HEK293 (cell line): ENCODE results near the gene SGMS1.

ENCODE experiments used
- FEZF1 ChIP-seq: fragments of 450-650 bp; formaldehyde crosslinking; IDR thresholded peaks from 2 replicates; pipeline ENCODE4 v1.5.1; 2016; ENCODE audit warnings: missing biosample characterization, missing genetic modification characterization
- GLIS1 ChIP-seq: fragments of 450-650 bp; formaldehyde crosslinking; IDR thresholded peaks from 2 replicates; pipeline ENCODE4 v1.5.1; 2016; ENCODE audit warnings: missing biosample characterization, missing genetic modification characterization
- HOXC10 ChIP-seq: sonication (generic); formaldehyde crosslinking; IDR thresholded peaks from 2 replicates; pipeline ENCODE4 v1.8.1; 2023; ENCODE audit warnings: mild to moderate bottlenecking, missing genetic modification reagents
- MEIS1 ChIP-seq: sonication (generic); formaldehyde crosslinking; IDR thresholded peaks from 2 replicates; pipeline ENCODE4 v1.8.1; 2022; ENCODE audit warnings: missing genetic modification reagents, mild to moderate bottlenecking, borderline replicate concordance
- MZF1 ChIP-seq: fragments of 450-650 bp; formaldehyde crosslinking; IDR thresholded peaks from 2 replicates; pipeline ENCODE4 v1.5.1; 2017; ENCODE audit warnings: missing biosample characterization, missing genetic modification characterization, borderline replicate concordance
- PRDM1 ChIP-seq: fragments of 450-650 bp; formaldehyde crosslinking; IDR thresholded peaks from 2 replicates; pipeline ENCODE4; 2016; ENCODE audit warnings: missing biosample characterization, missing genetic modification characterization
- SCRT2 ChIP-seq: fragments of 450-650 bp; formaldehyde crosslinking; IDR thresholded peaks from 2 replicates; pipeline ENCODE4 v1.5.1; 2016; ENCODE audit warnings: missing biosample characterization, missing genetic modification characterization
- TCF7L2 ChIP-seq: IDR thresholded peaks from 2 replicates; pipeline ENCODE4 v1.6.1; 2011; ENCODE audit warnings: low read depth, mild to moderate bottlenecking, inconsistent platforms, low read length, moderate library complexity, borderline replicate concordance
- ZBTB1 ChIP-seq: fragments of 450-650 bp; formaldehyde crosslinking; IDR thresholded peaks from 2 replicates; pipeline ENCODE4 v1.5.1; 2016; ENCODE audit warnings: missing biosample characterization, missing genetic modification characterization
- ZBTB7A ChIP-seq: fragments of 450-650 bp; formaldehyde crosslinking; IDR thresholded peaks from 2 replicates; pipeline ENCODE4 v1.5.1; 2016; ENCODE audit warnings: low read depth, missing biosample characterization, missing genetic modification characterization
- ZBTB8A ChIP-seq: fragments of 450-650 bp; formaldehyde crosslinking; IDR thresholded peaks from 2 replicates; pipeline ENCODE4 v1.5.1; 2016; ENCODE audit warnings: missing biosample characterization, missing genetic modification characterization
- ZFP41 ChIP-seq: fragments of 450-650 bp; formaldehyde crosslinking; IDR thresholded peaks from 2 replicates; pipeline ENCODE4 v1.5.1; 2016; ENCODE audit warnings: missing biosample characterization, missing genetic modification characterization, borderline replicate concordance
- ZNF10 ChIP-seq: fragments of 450-650 bp; formaldehyde crosslinking; IDR thresholded peaks from 2 replicates; pipeline ENCODE4 v1.5.1; 2017; ENCODE audit warnings: missing biosample characterization, missing genetic modification characterization
- ZNF133 ChIP-seq: fragments of 450-650 bp; formaldehyde crosslinking; IDR thresholded peaks from 2 replicates; pipeline ENCODE4 v1.5.1; 2016; ENCODE audit warnings: missing biosample characterization, missing genetic modification characterization
- ZNF350 ChIP-seq: fragments of 450-650 bp; formaldehyde crosslinking; IDR thresholded peaks from 2 replicates; pipeline ENCODE4 v1.5.0; 2017; ENCODE audit warnings: missing biosample characterization, mild to moderate bottlenecking, missing genetic modification characterization
- ZNF473 ChIP-seq: fragments of 450-650 bp; formaldehyde crosslinking; IDR thresholded peaks from 2 replicates; pipeline ENCODE4 v1.5.1; 2017; ENCODE audit warnings: missing biosample characterization, missing genetic modification characterization
- ZNF521 ChIP-seq: fragments of 450-650 bp; formaldehyde crosslinking; IDR thresholded peaks from 2 replicates; pipeline ENCODE4 v1.5.1; 2017; ENCODE audit warnings: missing biosample characterization, mild to moderate bottlenecking, missing genetic modification characterization
- ZNF530 ChIP-seq: fragments of 450-650 bp; formaldehyde crosslinking; IDR thresholded peaks from 2 replicates; pipeline ENCODE4 v1.5.1; 2016; ENCODE audit warnings: low read depth, missing biosample characterization, missing genetic modification characterization
- ZNF558 ChIP-seq: fragments of 450-650 bp; formaldehyde crosslinking; IDR thresholded peaks from 2 replicates; pipeline ENCODE4 v1.5.1; 2016; ENCODE audit warnings: missing biosample characterization, missing genetic modification characterization
- ZNF629 ChIP-seq: fragments of 450-650 bp; formaldehyde crosslinking; IDR thresholded peaks from 2 replicates; pipeline ENCODE4 v1.5.1; 2017; ENCODE audit warnings: missing biosample characterization, missing genetic modification characterization
- ZSCAN23 ChIP-seq: fragments of 450-650 bp; formaldehyde crosslinking; IDR thresholded peaks from 2 replicates; pipeline ENCODE4 v1.5.1; 2016; ENCODE audit warnings: missing biosample characterization, missing genetic modification characterization
- TF ChIP-seq, protein P1 (sequence below): IDR thresholded peaks from 2 replicates; pipeline ENCODE4 v1.6.1; 2011; ENCODE audit warnings: mild to moderate bottlenecking, low read depth, low read length, borderline replicate concordance
- TF ChIP-seq, protein P2 (sequence below): fragments of 450-650 bp; IDR thresholded peaks from 2 replicates; pipeline ENCODE4 v1.5.1; 2018; ENCODE audit warnings: missing biosample characterization, mild to moderate bottlenecking, missing genetic modification characterization
- TF ChIP-seq, protein P3 (sequence below): fragments of 450-650 bp; IDR thresholded peaks from 2 replicates; pipeline ENCODE4 v1.5.1; 2018; ENCODE audit warnings: missing biosample characterization, missing genetic modification characterization
- TF ChIP-seq, protein P4 (sequence below): fragments of 450-650 bp; formaldehyde crosslinking; IDR thresholded peaks from 2 replicates; pipeline ENCODE4 v1.5.1; 2016; ENCODE audit warnings: missing biosample characterization, missing genetic modification characterization, borderline replicate concordance
- TF ChIP-seq, protein P5 (sequence below): fragments of 450-650 bp; formaldehyde crosslinking; IDR thresholded peaks from 2 replicates; pipeline ENCODE4 v1.5.1; 2016; ENCODE audit warnings: missing biosample characterization, missing genetic modification characterization
- TF ChIP-seq, protein P6 (sequence below): fragments of 450-650 bp; formaldehyde crosslinking; IDR thresholded peaks from 2 replicates; pipeline ENCODE4; 2016; ENCODE audit warnings: missing biosample characterization, missing genetic modification characterization
- TF ChIP-seq, protein P7 (sequence below): fragments of 450-650 bp; formaldehyde crosslinking; IDR thresholded peaks from 2 replicates; pipeline ENCODE4 v1.5.1; 2016; ENCODE audit warnings: missing biosample characterization, missing genetic modification characterization

Gene SGMS1

DNA sequence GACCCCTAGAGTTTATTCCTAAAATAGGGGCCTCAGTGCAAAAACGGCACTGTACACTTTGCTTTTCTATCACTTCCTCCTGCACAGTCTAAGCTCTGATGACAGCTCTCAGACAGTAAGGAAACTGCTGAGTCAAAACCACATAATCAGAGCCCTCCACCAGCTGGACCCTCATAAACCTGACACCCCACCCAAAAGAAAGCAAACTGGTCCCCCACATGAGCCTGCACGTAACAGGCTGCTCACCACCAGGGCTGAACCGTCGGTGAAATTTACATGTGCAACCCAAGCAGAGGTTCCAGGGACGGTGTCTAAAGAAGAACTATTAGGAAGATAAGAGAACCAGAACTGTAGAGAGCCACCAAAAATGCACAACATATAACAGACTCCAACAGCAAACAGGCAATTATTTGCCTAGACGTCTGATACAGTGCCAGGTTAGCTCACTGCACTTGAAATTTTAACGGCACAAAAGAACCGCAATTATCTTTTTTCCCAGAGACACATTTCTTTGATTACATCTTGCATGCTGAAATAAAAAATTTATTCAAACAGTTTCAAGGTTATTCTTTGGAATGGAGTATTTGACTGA is 19.6 kb downstream of the SGMS1 start (continued):
- TF ChIP-seq, protein P1, sequence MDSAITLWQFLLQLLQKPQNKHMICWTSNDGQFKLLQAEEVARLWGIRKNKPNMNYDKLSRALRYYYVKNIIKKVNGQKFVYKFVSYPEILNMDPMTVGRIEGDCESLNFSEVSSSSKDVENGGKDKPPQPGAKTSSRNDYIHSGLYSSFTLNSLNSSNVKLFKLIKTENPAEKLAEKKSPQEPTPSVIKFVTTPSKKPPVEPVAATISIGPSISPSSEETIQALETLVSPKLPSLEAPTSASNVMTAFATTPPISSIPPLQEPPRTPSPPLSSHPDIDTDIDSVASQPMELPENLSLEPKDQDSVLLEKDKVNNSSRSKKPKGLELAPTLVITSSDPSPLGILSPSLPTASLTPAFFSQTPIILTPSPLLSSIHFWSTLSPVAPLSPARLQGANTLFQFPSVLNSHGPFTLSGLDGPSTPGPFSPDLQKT = no peak
- peak; percentile 28; the same call in 1 of the 2 replicates for TF ChIP-seq ZBTB8A (tag by site-specific recombination)
- no peak for TF ChIP-seq ZBTB7A (tag by site-specific recombination)
- TF ChIP-seq, protein P2, sequence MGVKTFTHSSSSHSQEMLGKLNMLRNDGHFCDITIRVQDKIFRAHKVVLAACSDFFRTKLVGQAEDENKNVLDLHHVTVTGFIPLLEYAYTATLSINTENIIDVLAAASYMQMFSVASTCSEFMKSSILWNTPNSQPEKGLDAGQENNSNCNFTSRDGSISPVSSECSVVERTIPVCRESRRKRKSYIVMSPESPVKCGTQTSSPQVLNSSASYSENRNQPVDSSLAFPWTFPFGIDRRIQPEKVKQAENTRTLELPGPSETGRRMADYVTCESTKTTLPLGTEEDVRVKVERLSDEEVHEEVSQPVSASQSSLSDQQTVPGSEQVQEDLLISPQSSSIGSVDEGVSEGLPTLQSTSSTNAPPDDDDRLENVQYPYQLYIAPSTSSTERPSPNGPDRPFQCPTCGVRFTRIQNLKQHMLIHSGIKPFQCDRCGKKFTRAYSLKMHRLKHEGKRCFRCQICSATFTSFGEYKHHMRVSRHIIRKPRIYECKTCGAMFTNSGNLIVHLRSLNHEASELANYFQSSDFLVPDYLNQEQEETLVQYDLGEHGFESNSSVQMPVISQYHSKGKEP = 0 out of 2 replicates have a peak, but pooled peaks have one; percentile 34
- TF ChIP-seq, protein P3, sequence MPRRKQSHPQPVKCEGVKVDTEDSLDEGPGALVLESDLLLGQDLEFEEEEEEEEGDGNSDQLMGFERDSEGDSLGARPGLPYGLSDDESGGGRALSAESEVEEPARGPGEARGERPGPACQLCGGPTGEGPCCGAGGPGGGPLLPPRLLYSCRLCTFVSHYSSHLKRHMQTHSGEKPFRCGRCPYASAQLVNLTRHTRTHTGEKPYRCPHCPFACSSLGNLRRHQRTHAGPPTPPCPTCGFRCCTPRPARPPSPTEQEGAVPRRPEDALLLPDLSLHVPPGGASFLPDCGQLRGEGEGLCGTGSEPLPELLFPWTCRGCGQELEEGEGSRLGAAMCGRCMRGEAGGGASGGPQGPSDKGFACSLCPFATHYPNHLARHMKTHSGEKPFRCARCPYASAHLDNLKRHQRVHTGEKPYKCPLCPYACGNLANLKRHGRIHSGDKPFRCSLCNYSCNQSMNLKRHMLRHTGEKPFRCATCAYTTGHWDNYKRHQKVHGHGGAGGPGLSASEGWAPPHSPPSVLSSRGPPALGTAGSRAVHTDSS (tag by site-specific recombination) = no peak
- TF ChIP-seq ZBTB1 (tag by site-specific recombination) = no peak
- TF ChIP-seq, protein P4, sequence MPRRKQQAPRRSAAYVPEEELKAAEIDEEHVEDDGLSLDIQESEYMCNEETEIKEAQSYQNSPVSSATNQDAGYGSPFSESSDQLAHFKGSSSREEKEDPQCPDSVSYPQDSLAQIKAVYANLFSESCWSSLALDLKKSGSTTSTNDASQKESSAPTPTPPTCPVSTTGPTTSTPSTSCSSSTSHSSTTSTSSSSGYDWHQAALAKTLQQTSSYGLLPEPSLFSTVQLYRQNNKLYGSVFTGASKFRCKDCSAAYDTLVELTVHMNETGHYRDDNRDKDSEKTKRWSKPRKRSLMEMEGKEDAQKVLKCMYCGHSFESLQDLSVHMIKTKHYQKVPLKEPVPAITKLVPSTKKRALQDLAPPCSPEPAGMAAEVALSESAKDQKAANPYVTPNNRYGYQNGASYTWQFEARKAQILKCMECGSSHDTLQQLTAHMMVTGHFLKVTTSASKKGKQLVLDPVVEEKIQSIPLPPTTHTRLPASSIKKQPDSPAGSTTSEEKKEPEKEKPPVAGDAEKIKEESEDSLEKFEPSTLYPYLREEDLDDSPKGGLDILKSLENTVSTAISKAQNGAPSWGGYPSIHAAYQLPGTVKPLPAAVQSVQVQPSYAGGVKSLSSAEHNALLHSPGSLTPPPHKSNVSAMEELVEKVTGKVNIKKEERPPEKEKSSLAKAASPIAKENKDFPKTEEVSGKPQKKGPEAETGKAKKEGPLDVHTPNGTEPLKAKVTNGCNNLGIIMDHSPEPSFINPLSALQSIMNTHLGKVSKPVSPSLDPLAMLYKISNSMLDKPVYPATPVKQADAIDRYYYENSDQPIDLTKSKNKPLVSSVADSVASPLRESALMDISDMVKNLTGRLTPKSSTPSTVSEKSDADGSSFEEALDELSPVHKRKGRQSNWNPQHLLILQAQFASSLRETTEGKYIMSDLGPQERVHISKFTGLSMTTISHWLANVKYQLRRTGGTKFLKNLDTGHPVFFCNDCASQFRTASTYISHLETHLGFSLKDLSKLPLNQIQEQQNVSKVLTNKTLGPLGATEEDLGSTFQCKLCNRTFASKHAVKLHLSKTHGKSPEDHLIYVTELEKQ = no peak
- TF ChIP-seq ZNF473 (tag by site-specific recombination) = no peak
- no peak for TF ChIP-seq MEIS1 (CRISPR knock-in tag)
- TF ChIP-seq MZF1 = no peak
- no peak for TF ChIP-seq ZFP41 (tag by site-specific recombination)
- TF ChIP-seq ZNF10 (tag by site-specific recombination) = no peak
- no peak for TF ChIP-seq ZNF629 (tag by site-specific recombination)
- TF ChIP-seq TCF7L2 = no peak
- peak; percentile 85 for TF ChIP-seq FEZF1 (tag by site-specific recombination)
- no peak for TF ChIP-seq ZSCAN23 (tag by site-specific recombination)
- TF ChIP-seq ZNF521 (tag by site-specific recombination) = no peak
- TF ChIP-seq, protein P5, sequence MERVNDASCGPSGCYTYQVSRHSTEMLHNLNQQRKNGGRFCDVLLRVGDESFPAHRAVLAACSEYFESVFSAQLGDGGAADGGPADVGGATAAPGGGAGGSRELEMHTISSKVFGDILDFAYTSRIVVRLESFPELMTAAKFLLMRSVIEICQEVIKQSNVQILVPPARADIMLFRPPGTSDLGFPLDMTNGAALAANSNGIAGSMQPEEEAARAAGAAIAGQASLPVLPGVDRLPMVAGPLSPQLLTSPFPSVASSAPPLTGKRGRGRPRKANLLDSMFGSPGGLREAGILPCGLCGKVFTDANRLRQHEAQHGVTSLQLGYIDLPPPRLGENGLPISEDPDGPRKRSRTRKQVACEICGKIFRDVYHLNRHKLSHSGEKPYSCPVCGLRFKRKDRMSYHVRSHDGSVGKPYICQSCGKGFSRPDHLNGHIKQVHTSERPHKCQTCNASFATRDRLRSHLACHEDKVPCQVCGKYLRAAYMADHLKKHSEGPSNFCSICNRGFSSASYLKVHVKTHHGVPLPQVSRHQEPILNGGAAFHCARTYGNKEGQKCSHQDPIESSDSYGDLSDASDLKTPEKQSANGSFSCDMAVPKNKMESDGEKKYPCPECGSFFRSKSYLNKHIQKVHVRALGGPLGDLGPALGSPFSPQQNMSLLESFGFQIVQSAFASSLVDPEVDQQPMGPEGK (tag by site-specific recombination) = peak; percentile 45; the same call in 1 of the 2 replicates
- no peak for TF ChIP-seq SCRT2 (tag by site-specific recombination)
- peak; percentile 21 for TF ChIP-seq GLIS1 (tag by site-specific recombination)
- no peak for TF ChIP-seq PRDM1 (tag by site-specific recombination)
- no peak for TF ChIP-seq ZNF558 (tag by site-specific recombination)
- TF ChIP-seq HOXC10 (CRISPR knock-in tag) = no peak
- TF ChIP-seq, protein P6, sequence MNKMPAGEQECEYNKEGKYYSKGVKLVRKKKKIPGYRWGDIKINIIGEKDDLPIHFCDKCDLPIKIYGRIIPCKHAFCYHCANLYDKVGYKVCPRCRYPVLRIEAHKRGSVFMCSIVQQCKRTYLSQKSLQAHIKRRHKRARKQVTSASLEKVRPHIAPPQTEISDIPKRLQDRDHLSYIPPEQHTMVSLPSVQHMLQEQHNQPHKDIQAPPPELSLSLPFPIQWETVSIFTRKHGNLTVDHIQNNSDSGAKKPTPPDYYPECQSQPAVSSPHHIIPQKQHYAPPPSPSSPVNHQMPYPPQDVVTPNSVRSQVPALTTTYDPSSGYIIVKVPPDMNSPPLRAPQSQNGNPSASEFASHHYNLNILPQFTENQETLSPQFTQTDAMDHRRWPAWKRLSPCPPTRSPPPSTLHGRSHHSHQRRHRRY (tag by site-specific recombination) = no peak
- TF ChIP-seq ZNF133 (tag by site-specific recombination) = no peak
- TF ChIP-seq ZNF350 = no peak
- TF ChIP-seq, protein P7, sequence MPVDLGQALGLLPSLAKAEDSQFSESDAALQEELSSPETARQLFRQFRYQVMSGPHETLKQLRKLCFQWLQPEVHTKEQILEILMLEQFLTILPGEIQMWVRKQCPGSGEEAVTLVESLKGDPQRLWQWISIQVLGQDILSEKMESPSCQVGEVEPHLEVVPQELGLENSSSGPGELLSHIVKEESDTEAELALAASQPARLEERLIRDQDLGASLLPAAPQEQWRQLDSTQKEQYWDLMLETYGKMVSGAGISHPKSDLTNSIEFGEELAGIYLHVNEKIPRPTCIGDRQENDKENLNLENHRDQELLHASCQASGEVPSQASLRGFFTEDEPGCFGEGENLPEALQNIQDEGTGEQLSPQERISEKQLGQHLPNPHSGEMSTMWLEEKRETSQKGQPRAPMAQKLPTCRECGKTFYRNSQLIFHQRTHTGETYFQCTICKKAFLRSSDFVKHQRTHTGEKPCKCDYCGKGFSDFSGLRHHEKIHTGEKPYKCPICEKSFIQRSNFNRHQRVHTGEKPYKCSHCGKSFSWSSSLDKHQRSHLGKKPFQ (tag by site-specific recombination) = no peak
- no peak for TF ChIP-seq ZNF530 (tag by site-specific recombination)
